ENCODE results near the gene TNFAIP8L1.

DNA sequence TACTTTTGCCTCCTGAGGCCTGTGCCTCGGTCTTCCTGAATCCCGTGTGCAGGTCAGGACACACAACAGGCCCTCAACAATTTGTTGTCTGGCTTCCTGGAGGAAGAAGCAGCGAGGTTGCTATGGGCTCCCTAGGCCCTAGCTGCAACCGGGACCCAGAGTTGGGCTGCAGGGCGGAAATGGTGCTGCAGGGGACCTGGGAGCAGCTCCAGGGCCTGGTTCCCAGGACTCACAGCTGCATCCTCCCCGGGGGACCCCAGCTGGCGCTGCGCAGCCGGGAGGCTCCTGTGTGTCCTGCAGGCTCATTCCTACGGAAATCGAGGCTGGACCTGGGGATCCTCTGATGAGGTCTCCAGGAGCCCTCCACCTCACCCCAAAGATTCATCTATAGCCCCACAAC is 999 bp upstream of the TNFAIP8L1 start:
- TF ChIP-seq, protein P1, sequence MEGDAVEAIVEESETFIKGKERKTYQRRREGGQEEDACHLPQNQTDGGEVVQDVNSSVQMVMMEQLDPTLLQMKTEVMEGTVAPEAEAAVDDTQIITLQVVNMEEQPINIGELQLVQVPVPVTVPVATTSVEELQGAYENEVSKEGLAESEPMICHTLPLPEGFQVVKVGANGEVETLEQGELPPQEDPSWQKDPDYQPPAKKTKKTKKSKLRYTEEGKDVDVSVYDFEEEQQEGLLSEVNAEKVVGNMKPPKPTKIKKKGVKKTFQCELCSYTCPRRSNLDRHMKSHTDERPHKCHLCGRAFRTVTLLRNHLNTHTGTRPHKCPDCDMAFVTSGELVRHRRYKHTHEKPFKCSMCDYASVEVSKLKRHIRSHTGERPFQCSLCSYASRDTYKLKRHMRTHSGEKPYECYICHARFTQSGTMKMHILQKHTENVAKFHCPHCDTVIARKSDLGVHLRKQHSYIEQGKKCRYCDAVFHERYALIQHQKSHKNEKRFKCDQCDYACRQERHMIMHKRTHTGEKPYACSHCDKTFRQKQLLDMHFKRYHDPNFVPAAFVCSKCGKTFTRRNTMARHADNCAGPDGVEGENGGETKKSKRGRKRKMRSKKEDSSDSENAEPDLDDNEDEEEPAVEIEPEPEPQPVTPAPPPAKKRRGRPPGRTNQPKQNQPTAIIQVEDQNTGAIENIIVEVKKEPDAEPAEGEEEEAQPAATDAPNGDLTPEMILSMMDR (IDR thresholded peaks at IDR 0.05): no peak
- TF ChIP-seq POLR2A (IDR thresholded peaks at IDR 0.05): no peak
